GM10248 (cell line): ENCODE measurements around the gene MAP3K19.

ENCODE experiments used
- CTCF ChIA-PET: fragments of 300-600 bp; sonication (Branson Sonifier 250); formaldehyde crosslinking; extraction: SDS; loops from one replicate; lab custom pipeline; 2021; ENCODE audit warnings: antibody characterized with exemption; lab: Yijun Ruan, JAX
- POLR2A ChIA-PET: fragments of 350-650 bp; sonication (Branson Sonifier 250); formaldehyde crosslinking; extraction: SDS; loops from one replicate; lab custom pipeline; 2020; ENCODE audit warnings: antibody characterized with exemption; lab: Yijun Ruan, JAX
- DNase-seq: peaks from one replicate; pipeline ENCODE4 v3.0.0; 2012; ENCODE audit errors: extremely low spot score
- TF ChIP-seq, protein P1 (sequence below): IDR thresholded peaks from 2 replicates; pipeline ENCODE4 v1.5.1; 2012; ENCODE audit warnings: mild to moderate bottlenecking, low read depth; ENCODE audit errors: extremely low read depth, missing control alignments, control extremely low read depth

MAP3K19 gene

DNA sequence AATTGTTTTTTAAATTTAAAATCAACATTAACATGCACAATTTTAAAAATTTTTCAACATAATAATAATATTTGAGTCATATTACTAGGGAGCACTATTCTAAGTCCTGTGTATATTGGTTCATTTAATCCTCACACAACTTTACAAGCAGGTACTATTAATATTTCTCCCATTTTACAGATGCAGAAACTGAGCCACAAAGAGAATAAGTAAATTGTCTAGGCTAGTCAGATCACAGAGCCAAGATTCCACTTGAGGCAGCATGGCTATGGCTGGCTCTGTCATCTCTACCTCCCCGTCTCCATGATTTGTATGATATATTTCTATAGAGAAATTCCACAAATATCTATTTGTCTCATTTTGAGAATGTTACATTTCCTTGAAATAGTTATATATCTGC lies 113.5 kb downstream of the MAP3K19 start:
- CTCF ChIA-PET = no interaction called here

DNA sequence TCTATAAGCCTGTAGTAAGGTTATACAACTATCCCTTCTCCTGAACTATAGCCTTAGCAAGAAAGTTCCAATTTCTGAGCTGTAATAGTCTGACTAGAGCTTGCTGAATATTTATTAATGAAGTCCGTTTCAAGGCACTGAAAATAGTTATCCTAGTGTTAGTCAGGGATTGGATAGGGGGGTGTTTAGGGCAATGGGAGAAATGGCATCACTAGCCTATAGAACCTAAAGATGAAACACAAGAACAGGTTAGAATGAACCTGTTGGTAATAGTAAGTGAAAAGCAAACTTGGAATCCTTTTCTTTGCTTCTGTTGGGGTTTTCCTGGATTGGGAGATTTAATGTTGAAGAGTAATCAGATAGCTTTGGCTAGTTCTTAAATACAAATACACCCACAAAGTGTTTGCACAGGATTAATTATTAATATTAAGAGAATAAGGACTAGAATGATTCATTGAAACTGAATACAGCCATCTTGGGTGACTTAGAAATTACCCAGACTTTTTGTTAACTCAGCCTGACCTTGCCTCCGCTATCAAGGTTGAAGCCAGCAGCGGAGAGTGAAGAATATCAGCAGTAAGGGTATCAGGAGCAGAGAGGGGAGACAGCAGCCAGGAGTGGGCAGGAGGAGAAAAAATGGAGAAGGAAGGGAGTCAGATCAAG lies 114.3 kb downstream of the MAP3K19 start:
- POLR2A ChIA-PET = interaction anchor here (0.5 kb wide), 1 partner anchor 38 kb away, joined by 6 read pairs; no protein-coding TSS in a partner anchor
- TF ChIP-seq, protein P1, sequence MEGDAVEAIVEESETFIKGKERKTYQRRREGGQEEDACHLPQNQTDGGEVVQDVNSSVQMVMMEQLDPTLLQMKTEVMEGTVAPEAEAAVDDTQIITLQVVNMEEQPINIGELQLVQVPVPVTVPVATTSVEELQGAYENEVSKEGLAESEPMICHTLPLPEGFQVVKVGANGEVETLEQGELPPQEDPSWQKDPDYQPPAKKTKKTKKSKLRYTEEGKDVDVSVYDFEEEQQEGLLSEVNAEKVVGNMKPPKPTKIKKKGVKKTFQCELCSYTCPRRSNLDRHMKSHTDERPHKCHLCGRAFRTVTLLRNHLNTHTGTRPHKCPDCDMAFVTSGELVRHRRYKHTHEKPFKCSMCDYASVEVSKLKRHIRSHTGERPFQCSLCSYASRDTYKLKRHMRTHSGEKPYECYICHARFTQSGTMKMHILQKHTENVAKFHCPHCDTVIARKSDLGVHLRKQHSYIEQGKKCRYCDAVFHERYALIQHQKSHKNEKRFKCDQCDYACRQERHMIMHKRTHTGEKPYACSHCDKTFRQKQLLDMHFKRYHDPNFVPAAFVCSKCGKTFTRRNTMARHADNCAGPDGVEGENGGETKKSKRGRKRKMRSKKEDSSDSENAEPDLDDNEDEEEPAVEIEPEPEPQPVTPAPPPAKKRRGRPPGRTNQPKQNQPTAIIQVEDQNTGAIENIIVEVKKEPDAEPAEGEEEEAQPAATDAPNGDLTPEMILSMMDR = no peak
- CTCF ChIA-PET = interaction anchor here (2.9 to 3.6 kb wide), 2 partner anchors 9 to 11 kb away, joined by 11 to 15 read pairs; no protein-coding TSS in a partner anchor
- DNase-seq = no peak

More for the DNA sequence above, 113.5 kb downstream of the MAP3K19 start:
- POLR2A ChIA-PET = no interaction called here
- DNase-seq = no peak
- TF ChIP-seq, protein P1 = no peak

DNA sequence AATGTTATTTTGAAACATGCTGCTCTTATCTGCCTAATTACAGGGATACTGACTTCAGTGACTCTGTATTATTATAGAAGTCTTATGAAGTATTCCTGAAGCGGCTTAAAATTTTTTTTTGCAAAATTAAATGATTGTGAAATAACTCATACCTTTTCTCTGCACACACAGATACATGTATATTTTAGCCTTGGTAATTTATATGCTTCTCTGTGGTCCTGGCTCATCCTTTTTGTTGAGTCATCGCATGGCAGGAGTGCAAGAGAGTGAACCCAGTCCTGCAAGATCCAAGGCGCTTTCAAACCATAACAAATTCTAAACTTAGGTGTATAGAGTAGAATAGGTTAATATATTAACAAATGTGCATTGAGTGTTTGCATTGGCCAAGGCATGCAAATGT lies 120.1 kb downstream of the MAP3K19 start:
- POLR2A ChIA-PET = no interaction called here
- TF ChIP-seq, protein P1 = no peak
- CTCF ChIA-PET = interaction anchor here (0.8 to 2.1 kb wide), 2 partner anchors 15 to 16 kb away, joined by 3 to 5 read pairs; no protein-coding TSS in a partner anchor
- DNase-seq = no peak

DNA sequence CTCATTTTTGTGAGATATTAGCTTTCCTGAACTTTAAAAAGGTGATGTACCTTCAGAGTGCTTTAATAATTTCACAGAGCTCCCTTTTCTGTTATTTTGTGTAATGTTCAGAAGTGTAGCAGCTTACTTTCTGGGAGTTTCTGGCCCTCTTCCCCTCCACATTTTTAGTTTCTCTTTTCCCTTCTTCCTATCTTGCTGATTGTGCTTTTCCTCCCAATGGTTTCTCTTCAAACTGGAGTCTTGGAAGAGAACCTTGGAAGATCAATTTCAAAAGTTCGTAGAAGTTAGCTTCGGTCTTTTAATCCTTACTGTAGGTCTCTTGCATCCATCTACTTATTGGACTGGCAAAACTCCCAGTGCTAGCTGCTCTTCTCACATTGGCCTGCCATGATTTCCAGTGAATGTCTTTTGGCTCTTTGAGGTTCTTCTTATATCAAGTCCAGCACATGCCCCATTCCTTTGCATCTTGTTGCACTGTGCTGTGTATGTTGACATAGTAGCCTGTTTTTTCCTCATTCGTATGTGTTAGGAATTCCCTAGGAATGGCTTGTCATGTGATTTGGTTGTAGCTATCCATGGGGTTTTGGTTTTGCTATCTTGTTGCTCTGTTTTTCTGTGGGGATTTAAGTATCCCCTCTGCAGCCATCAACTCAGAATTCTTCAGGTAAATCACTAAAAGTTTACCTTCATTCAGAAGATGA lies 120.9 kb downstream of the MAP3K19 start:
- TF ChIP-seq, protein P1 = no peak
- CTCF ChIA-PET = interaction anchor here (0.8 to 2.1 kb wide), 2 partner anchors 16 to 17 kb away, joined by 3 to 5 read pairs; no protein-coding TSS in a partner anchor
- POLR2A ChIA-PET = no interaction called here
- no peak for DNase-seq

DNA sequence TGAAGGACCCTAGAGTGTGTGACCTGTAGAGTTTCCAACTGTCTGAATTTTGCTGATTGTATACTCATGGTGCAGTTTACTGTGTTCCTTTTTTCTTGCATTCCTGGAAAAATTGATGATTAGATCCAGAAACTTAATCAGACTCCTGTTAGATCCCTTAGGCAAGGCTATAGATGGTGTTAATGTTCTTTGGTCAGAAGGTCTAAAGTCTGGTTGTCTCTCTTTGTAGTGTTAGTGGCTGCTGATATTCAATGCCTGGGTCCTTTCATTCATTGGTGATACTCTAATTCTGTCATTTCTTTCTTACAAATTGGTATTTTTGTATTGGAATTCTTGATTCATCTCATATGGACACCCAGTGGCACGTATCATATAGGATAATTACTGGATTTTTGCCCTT lies 122.3 kb downstream of the MAP3K19 start:
- TF ChIP-seq, protein P1 = no peak
- no peak for DNase-seq
- ChIA-PET CTCF (no interaction called here), POLR2A (no interaction called here)

DNA sequence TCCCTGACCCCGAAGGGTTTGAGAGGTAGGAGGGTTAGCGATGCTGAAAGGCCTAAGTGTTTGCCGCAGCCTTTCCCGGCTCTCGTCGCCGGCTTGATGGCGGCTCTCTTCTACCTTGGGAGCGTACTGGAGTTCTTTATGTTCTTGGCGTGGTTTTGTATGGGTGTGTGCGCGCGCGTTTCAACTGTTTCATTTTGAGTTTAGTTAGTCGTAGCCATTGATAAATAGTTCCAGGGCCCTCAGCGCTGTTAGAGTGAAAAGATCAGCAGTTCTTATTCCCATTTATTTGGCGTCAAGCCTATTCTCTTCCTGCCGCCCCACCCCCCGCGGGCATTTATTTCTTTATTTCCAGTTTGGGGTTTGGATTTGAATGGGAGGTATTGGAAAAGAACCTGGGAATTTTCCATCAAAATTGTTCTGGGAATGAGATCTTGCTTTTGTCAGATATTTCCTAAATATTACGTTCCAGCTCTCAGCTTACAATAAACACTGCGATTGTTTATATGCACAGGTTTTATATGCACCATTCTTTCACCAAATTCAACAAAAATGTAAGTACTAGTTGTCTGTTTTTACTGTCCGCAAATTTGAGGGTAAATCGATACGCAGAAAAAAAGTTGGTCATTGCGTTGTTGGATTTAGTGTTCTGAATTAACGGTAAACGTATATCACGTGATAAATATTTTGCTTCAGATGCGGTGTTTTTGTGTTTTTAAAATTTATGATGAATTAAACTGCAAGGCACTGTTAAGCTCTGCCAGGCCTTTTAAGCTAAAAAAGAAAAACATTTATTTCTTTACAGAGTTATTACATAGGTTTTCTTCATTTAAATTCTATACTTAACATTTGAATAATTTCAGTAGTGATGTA lies 127.7 kb downstream of the MAP3K19 start:
- DNase-seq = peak; percentile 27
- TF ChIP-seq, protein P1 = no peak
- POLR2A ChIA-PET = no interaction called here
- CTCF ChIA-PET = interaction anchor here (1.0 kb wide), 1 partner anchor 484 kb away, joined by 3 read pairs; no protein-coding TSS in a partner anchor
